K562 (cell line): ENCODE results near the gene MITF. TPM values are rescaled to one million over a fixed set of nuclear protein-coding genes. Genes with fewer than 3 reads are reported as not detected.

Experiments
- ATAC-seq: fragments of 200-7000 bp; cut with Tn5 transposase; 3 replicates; pipeline ENCODE4 v1.9.1; 2020; ENCODE audit warnings: moderate library complexity
- BruUV-seq: library from RNA; stranded (reverse); fragments of 400-500 nt; replicated peaks from 2 replicates; lab custom pipeline; 2021; lab: Mats Ljungman, UMichigan
- CTCF ChIA-PET: fragments of 300-600 bp; formaldehyde crosslinking; extraction: SDS; loops from one replicate; lab custom pipeline; 2021; ENCODE audit warnings: low intra/inter-chr PET ratio; lab: Yijun Ruan, JAX
- POLR2A ChIA-PET: fragments of 300-600, 350-650 bp; sonication (Branson Sonifier 250); formaldehyde crosslinking; extraction: SDS; loops from one replicate; lab custom pipeline; 2021; ENCODE audit warnings: antibody characterized with exemption, inconsistent platforms; lab: Yijun Ruan, JAX
- DNase-seq, 4 experiments: peaks; one replicate each; pipeline versions ENCODE4 v3.0.0 to v3.0.0-alpha.2; 2011 to 2018; ENCODE audit warnings: low spot score in 3 of 4, mixed read lengths in 3 of 4; ENCODE audit errors: extremely low read depth in 1 of 4
- FAIRE-seq: peaks from 2 replicates; lab custom pipeline; 2011; peaks lifted over from hg19 to GRCh38; lab: Jason Lieb, UNC
- H2AFZ ChIP-seq: 2 replicates; pipeline ENCODE4 v1.6.0; 2011; ENCODE audit warnings: low read depth, low read length, control low read depth, inconsistent platforms
- H3K27ac ChIP-seq: fragments of 200-600 bp; 3 replicates; pipeline ENCODE4 v1.8.0; 2011; ENCODE audit warnings: low read depth, mild to moderate bottlenecking, control low read depth, inconsistent platforms, low read length, moderate library complexity, mixed read lengths; ENCODE audit errors: extremely low read depth
- H3K27me3 ChIP-seq, 2 experiments: fragments of 300-600 bp in 1 of 2; 2 replicates in 1 of 2; 3 replicates in 1 of 2; pipeline versions ENCODE4 v1.6.0 to v1.8.0; 2011; ENCODE audit warnings: inconsistent platforms in 2 of 2, low read length in 2 of 2, mild to moderate bottlenecking in 1 of 2, mixed read lengths in 1 of 2, moderate library complexity in 1 of 2; ENCODE audit not compliant: control insufficient read depth in 2 of 2, insufficient read depth in 2 of 2
- H3K36me3 ChIP-seq: fragments of 300-600 bp; 3 replicates; pipeline ENCODE4 v1.8.0; 2011; ENCODE audit warnings: mild to moderate bottlenecking, low read length, inconsistent platforms; ENCODE audit not compliant: control insufficient read depth, insufficient read depth
- H3K4me1 ChIP-seq, 2 experiments: fragments of 200-600 bp in 1 of 2; replicated peaks in 1 of 2; 2 replicates in 1 of 2; 3 replicates in 1 of 2; pipeline versions ENCODE4 v1.5.1 to v1.8.0; 2011; ENCODE audit warnings: inconsistent platforms in 2 of 2, low read length in 2 of 2, mild to moderate bottlenecking in 1 of 2, mixed read lengths in 1 of 2, moderate library complexity in 1 of 2; ENCODE audit not compliant: control insufficient read depth in 2 of 2, insufficient read depth in 2 of 2
- H3K4me2 ChIP-seq: 2 replicates; pipeline ENCODE4 v1.6.1; 2011; ENCODE audit warnings: low read length, control low read depth, inconsistent platforms, mixed read lengths; ENCODE audit not compliant: insufficient read depth
- H3K4me3 ChIP-seq: fragments of 200-600 bp; sonication (generic), shearing (Covaris generic); 2 replicates; pipeline ENCODE4 v1.5.1; 2016; ENCODE audit warnings: control low read depth, inconsistent platforms
- H3K79me2 ChIP-seq: fragments of 200-600 bp; 3 replicates; pipeline ENCODE4 v1.8.0; 2011; ENCODE audit warnings: low read length, inconsistent platforms; ENCODE audit not compliant: control insufficient read depth, insufficient read depth
- H3K9ac ChIP-seq, 2 experiments: 2 replicates each; pipeline versions ENCODE4 v1.6.0 to v1.6.1; 2011; ENCODE audit warnings: low read depth in 2 of 2, low read length in 2 of 2, control low read depth in 1 of 2, inconsistent platforms in 1 of 2, mild to moderate bottlenecking in 1 of 2, mixed read lengths in 1 of 2; ENCODE audit not compliant: insufficient read depth in 1 of 2
- H3K9me1 ChIP-seq: one replicate; pipeline ENCODE4 v1.6.0; 2011; ENCODE audit warnings: inconsistent platforms, mild to moderate bottlenecking, low read length, moderate library complexity; ENCODE audit not compliant: control insufficient read depth, insufficient read depth
- H3K9me3 ChIP-seq: replicated peaks from 2 replicates; pipeline ENCODE4 v1.5.1; 2011; ENCODE audit warnings: low read depth, low read length, inconsistent platforms; ENCODE audit not compliant: control insufficient read depth, insufficient read depth
- H4K20me1 ChIP-seq: replicated peaks from 2 replicates; pipeline ENCODE4 v1.6.1; 2011; ENCODE audit warnings: low read length, inconsistent platforms, mixed read lengths; ENCODE audit not compliant: control insufficient read depth, insufficient read depth
- ATF2 ChIP-seq: sonication (generic); formaldehyde crosslinking; IDR thresholded peaks from 2 replicates; pipeline ENCODE4 v1.8.1; 2022; ENCODE audit warnings: missing genetic modification reagents
- BRF2 ChIP-seq: IDR thresholded peaks from 3 replicates; pipeline ENCODE4 v1.6.1; 2011; ENCODE audit warnings: borderline replicate concordance, mild to moderate bottlenecking; ENCODE audit not compliant: insufficient read length, insufficient read depth
- CAMTA2 ChIP-seq: fragments of 250-450 bp; sonication (Bioruptor Pico); conservative IDR thresholded peaks from 2 replicates; pipeline ENCODE4 v1.5.1; 2022
- CBX8 ChIP-seq: fragments of 200-600 bp; sonication (generic); IDR thresholded peaks from 2 replicates; pipeline ENCODE4 v1.6.1; 2012; ENCODE audit warnings: borderline replicate concordance, mixed run types, low read depth, mild to moderate bottlenecking, moderate library complexity, mixed read lengths, low read length, control low read depth, inconsistent platforms; ENCODE audit not compliant: poor library complexity, severe bottlenecking; ENCODE audit errors: extremely low read depth
- L3MBTL2 ChIP-seq: fragments of 450-650 bp; IDR thresholded peaks from 2 replicates; pipeline ENCODE4 v1.6.1; 2016; ENCODE audit warnings: mild to moderate bottlenecking, moderate library complexity
- LEF1 ChIP-seq: fragments of 450-650 bp; IDR thresholded peaks from 2 replicates; pipeline ENCODE4 v1.6.1; 2016; ENCODE audit warnings: mild to moderate bottlenecking
- MAFK ChIP-seq: IDR thresholded peaks from 2 replicates; pipeline ENCODE4 v1.6.1; 2011; ENCODE audit warnings: low read length, improper control_type of control experiment
- RBM15 ChIP-seq: fragments of 200-400 bp; formaldehyde crosslinking; IDR thresholded peaks from 2 replicates; pipeline ENCODE4 v1.6.1; 2018; ENCODE audit warnings: mild to moderate bottlenecking, low read length, moderate library complexity; ENCODE audit not compliant: insufficient read depth
- SMARCB1 ChIP-seq: IDR thresholded peaks from 2 replicates; pipeline ENCODE4 v1.6.1; 2011; ENCODE audit warnings: improper control_type of control experiment, low read depth; ENCODE audit not compliant: insufficient read length
- SRF ChIP-seq, 2 experiments: fragments of 250-450, 450-650 bp in 1 of 2; sonication (Bioruptor Pico) in 1 of 2; sonication (generic) in 1 of 2; formaldehyde crosslinking; IDR thresholded peaks; 2 replicates each; pipeline versions ENCODE4 v1.5.0 to v1.5.1; 2020 to 2022; ENCODE audit warnings: mild to moderate bottlenecking in 1 of 2, missing genetic modification reagents in 1 of 2
- TAF7 ChIP-seq: fragments of 450-650 bp; IDR thresholded peaks from 2 replicates; pipeline ENCODE4 v1.6.1; 2016; ENCODE audit warnings: missing genetic modification characterization, missing compliant biosample characterization
- ZFP1 ChIP-seq: fragments of 450-650 bp; formaldehyde crosslinking; IDR thresholded peaks from 2 replicates; pipeline ENCODE4 v1.4.0; 2020; ENCODE audit warnings: mild to moderate bottlenecking, mixed read lengths
- ZKSCAN1 ChIP-seq: fragments of 150-350 bp; IDR thresholded peaks from 2 replicates; pipeline ENCODE4 v1.6.1; 2016; ENCODE audit warnings: low read depth, low read length
- ZNF384 ChIP-seq: IDR thresholded peaks from 2 replicates; pipeline ENCODE4 v1.6.1; 2012; ENCODE audit warnings: low read depth, low read length, improper control_type of control experiment
- WGBS: fragments of 100-300 bp; shearing (Covaris generic); methylation state at CpG from one replicate; pipeline ENCODE4 v1.1.6; 2016; ENCODE audit warnings: low coverage, mixed read lengths; ENCODE audit not compliant: insufficient coverage; ENCODE audit errors: missing lambda C conversion rate; 5-methylcytosine and 5-hydroxymethylcytosine counted together
- in situ Hi-C: fragments of 300-500 bp; cut with MboI; formaldehyde crosslinking; loops from 4 replicates; pipeline ENCODE4 v1.15.0; 2018; ENCODE audit warnings: inconsistent platforms, mixed read lengths
- intact Hi-C: fragments of 100-400 bp; cut with micrococcal nuclease; formaldehyde crosslinking; loops from 2 replicates; pipeline ENCODE4 v1.14.2; 2022
- polyA plus RNA-seq, 8 experiments: library from polyadenylated mRNA; depleted of rRNA in 4 of 8; stranded (reverse) in 5 of 8; unstranded in 3 of 8; fragments of >200 nt; fragmentation: Nextera tagmentation in 2 of 8; fragmentation: Illumina TruSeq in 1 of 8; extraction: Ambion mirVana in 2 of 8; extraction: Trizol in 1 of 8; gene quantifications; 2 replicates each; pipeline versions ENCODE4 v1.2.1 to v1.2.3, GENCODE V29; 2011 to 2014; ENCODE audit warnings: inconsistent platforms in 1 of 8, missing spikeins in 1 of 8
- total RNA-seq, 7 experiments: library from RNA; depleted of rRNA in 6 of 7; stranded (reverse); fragments of >200 nt in 6 of 7; fragmentation: Illumina TruSeq in 2 of 7; extraction: Trizol in 2 of 7; gene quantifications; 2 replicates each; pipeline versions ENCODE4 v1.2.1 to v1.2.3, GENCODE V29; 2011 to 2021; ENCODE audit warnings: low replicate concordance in 1 of 7
- TF ChIP-seq, protein P1 (sequence below): fragments of 450-650 bp; IDR thresholded peaks from 2 replicates; pipeline ENCODE4 v1.6.1; 2018; ENCODE audit warnings: mild to moderate bottlenecking, low read depth; ENCODE audit not compliant: partially characterized antibody
- TF ChIP-seq, protein P2 (sequence below): fragments of 150-350 bp; IDR thresholded peaks from 2 replicates; pipeline ENCODE4 v1.6.1; 2014; ENCODE audit warnings: low read depth, mild to moderate bottlenecking, low read length, borderline replicate concordance

MITF gene
- total and polyA plus RNA-seq, 9 of the 15 experiments (the other 6 are each of a cell fraction or from before 2014, with no cell fraction given): 5.6 to 14.9 (median 11.1) TPM

DNA sequence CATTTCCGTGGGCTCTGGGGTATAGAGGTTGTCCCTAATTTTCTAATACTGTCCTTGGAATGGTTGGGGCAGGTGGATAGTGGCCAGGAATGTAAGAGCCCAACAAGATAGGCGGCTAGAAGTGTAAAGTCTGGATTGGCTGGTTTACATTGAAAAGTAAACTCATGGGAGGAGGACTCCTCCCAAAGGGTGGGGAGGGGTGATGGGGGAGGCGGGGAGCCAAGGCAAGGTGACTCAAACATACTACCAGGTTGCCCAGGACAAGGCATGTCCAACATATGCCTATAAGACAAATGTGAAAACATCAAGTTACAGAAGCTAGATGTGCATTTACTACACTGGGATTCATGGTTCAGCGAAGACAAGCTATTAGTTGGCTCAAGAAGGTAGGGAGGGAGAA, 246.0 kb downstream of the MITF start:
- H3K27me3 ChIP-seq: peaks cover 5 to 14% of the 10 kb centered on the region in 2 experiments; a peak in 4 of 5 replicates
- no peaks in the 10 kb centered on the region; a peak in 1 of 5 replicates for H3K4me1 ChIP-seq
- H3K4me3 ChIP-seq: no peak overlapping the region
- H4K20me1 ChIP-seq: no peaks in the 10 kb centered on the region
- H2AFZ ChIP-seq: no peak overlapping the region
- no peak overlapping the region for H3K27ac ChIP-seq
- no peaks in the 10 kb centered on the region for H3K9me3 ChIP-seq
- no peaks in the 10 kb centered on the region for H3K9me1 ChIP-seq
- no peaks in the 10 kb centered on the region for H3K79me2 ChIP-seq
- no peak for ATAC-seq
- CTCF ChIA-PET: no interaction called here
- 0% methylated on average over 3 of the region's 4 CpGs for WGBS
- no peaks in the 10 kb centered on the region for H3K36me3 ChIP-seq
- POLR2A ChIA-PET: no interaction called here
- no peak overlapping the region for H3K9ac ChIP-seq
- no peak for FAIRE-seq
- intact Hi-C loops (no loop called here), in situ Hi-C loops (no loop called here)
- H3K4me2 ChIP-seq: no peak overlapping the region
- DNase-seq: no peak
- no TSS peak for BruUV-seq
- TF ChIP-seq ATF2 (CRISPR knock-in tag) (no peak), BRF2 (no peak), LEF1 (no peak), MAFK (no peak), ZKSCAN1 (no peak), SRF (CRISPR knock-in tag; IDR thresholded peaks at IDR 0.05) (no peak), ZNF384 (no peak), CAMTA2 (CRISPR knock-in tag) (no peak), SMARCB1 (no peak), RBM15 (no peak), L3MBTL2 (no peak), TAF7 (tag) (no peak), CBX8 (no peak), ZFP1 (no peak)
- TF ChIP-seq, protein P1, sequence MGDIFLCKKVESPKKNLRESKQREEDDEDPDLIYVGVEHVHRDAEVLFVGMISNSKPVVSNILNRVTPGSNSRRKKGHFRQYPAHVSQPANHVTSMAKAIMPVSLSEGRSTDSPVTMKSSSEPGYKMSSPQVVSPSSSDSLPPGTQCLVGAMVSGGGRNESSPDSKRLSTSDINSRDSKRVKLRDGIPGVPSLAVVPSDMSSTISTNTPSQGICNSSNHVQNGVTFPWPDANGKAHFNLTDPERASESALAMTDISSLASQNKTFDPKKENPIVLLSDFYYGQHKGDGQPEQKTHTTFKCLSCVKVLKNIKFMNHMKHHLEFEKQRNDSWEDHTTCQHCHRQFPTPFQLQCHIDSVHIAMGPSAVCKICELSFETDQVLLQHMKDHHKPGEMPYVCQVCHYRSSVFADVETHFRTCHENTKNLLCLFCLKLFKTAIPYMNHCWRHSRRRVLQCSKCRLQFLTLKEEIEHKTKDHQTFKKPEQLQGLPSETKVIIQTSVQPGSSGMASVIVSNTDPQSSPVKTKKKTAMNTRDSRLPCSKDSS: no peak
- TF ChIP-seq, protein P2, sequence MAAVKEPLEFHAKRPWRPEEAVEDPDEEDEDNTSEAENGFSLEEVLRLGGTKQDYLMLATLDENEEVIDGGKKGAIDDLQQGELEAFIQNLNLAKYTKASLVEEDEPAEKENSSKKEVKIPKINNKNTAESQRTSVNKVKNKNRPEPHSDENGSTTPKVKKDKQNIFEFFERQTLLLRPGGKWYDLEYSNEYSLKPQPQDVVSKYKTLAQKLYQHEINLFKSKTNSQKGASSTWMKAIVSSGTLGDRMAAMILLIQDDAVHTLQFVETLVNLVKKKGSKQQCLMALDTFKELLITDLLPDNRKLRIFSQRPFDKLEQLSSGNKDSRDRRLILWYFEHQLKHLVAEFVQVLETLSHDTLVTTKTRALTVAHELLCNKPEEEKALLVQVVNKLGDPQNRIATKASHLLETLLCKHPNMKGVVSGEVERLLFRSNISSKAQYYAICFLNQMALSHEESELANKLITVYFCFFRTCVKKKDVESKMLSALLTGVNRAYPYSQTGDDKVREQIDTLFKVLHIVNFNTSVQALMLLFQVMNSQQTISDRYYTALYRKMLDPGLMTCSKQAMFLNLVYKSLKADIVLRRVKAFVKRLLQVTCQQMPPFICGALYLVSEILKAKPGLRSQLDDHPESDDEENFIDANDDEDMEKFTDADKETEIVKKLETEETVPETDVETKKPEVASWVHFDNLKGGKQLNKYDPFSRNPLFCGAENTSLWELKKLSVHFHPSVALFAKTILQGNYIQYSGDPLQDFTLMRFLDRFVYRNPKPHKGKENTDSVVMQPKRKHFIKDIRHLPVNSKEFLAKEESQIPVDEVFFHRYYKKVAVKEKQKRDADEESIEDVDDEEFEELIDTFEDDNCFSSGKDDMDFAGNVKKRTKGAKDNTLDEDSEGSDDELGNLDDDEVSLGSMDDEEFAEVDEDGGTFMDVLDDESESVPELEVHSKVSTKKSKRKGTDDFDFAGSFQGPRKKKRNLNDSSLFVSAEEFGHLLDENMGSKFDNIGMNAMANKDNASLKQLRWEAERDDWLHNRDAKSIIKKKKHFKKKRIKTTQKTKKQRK: no peak
